Activated naive CD4-positive, alpha-beta T cell treated with anti-CD3 and anti-CD28 coated beads, Interleukin-2, amount 10 ng/mL, durations not matched to agents 7 days and 5 days (primary cell): ENCODE data around the gene CACTIN.
"Not testable (repeated sequence)": the region's sequence is repeated elsewhere in the genome, so short reads cannot be mapped to it uniquely, and the experiment has no call there.

ENCODE experiments used
- CTCF ChIA-PET: fragments of 350-600 bp; sonication (Branson Sonifier 250); formaldehyde crosslinking; loops from one replicate; lab custom pipeline; 2021; ENCODE audit warnings: antibody characterized with exemption; lab: Charles Lee
- DNase-seq: peaks from one replicate; pipeline ENCODE4 v3.0.0-alpha.2; 2020
- H3K27ac Mint-ChIP-seq: one replicate; pipeline ENCODE4 v1.8.0; 2021; ENCODE audit warnings: mild to moderate bottlenecking, moderate library complexity, mixed read lengths
- H3K27me3 Mint-ChIP-seq: one replicate; pipeline ENCODE4 v1.8.0; 2021; ENCODE audit warnings: mild to moderate bottlenecking, mixed read lengths
- H3K36me3 Mint-ChIP-seq: one replicate; pipeline ENCODE4 v1.8.0; 2021; ENCODE audit warnings: mixed read lengths
- H3K4me1 Mint-ChIP-seq: one replicate; pipeline ENCODE4 v1.8.0; 2021; ENCODE audit warnings: mixed read lengths
- H3K4me3 Mint-ChIP-seq: one replicate; pipeline ENCODE4 v1.8.0; 2021; ENCODE audit warnings: mild to moderate bottlenecking, moderate library complexity, mixed read lengths
- H3K9me3 Mint-ChIP-seq: one replicate; pipeline ENCODE4 v1.8.0; 2021; ENCODE audit warnings: mixed read lengths

Gene CACTIN

GRCh38 chr19:3657395-3657769 lies 30.8 kb upstream of the CACTIN start:
- no peaks in the 10 kb centered on the region for H3K4me1 Mint-ChIP-seq
- CTCF ChIA-PET, result no interaction called here
- H3K27me3 Mint-ChIP-seq, result no peaks in the 10 kb centered on the region
- H3K36me3 Mint-ChIP-seq, result peaks cover 8% of the 10 kb centered on the region
- no peaks in the 10 kb centered on the region for H3K9me3 Mint-ChIP-seq
- no peak for DNase-seq
- H3K27ac Mint-ChIP-seq, result no peak overlapping the region
- no peak overlapping the region for H3K4me3 Mint-ChIP-seq

- CTCF ChIA-PET, result no interaction called here
- H3K9me3 Mint-ChIP-seq, result no peaks in the 10 kb centered on the region
- no peak overlapping the region for H3K4me3 Mint-ChIP-seq
- H3K4me1 Mint-ChIP-seq, result no peaks in the 10 kb centered on the region
- H3K36me3 Mint-ChIP-seq, result peaks cover 8% of the 10 kb centered on the region
- no peak overlapping the region for H3K27ac Mint-ChIP-seq
- no peak for DNase-seq
- H3K27me3 Mint-ChIP-seq, result no peaks in the 10 kb centered on the region
These were observed 30.3 kb upstream of the CACTIN start for GRCh38 chr19:3656747-3657394.

DNA sequence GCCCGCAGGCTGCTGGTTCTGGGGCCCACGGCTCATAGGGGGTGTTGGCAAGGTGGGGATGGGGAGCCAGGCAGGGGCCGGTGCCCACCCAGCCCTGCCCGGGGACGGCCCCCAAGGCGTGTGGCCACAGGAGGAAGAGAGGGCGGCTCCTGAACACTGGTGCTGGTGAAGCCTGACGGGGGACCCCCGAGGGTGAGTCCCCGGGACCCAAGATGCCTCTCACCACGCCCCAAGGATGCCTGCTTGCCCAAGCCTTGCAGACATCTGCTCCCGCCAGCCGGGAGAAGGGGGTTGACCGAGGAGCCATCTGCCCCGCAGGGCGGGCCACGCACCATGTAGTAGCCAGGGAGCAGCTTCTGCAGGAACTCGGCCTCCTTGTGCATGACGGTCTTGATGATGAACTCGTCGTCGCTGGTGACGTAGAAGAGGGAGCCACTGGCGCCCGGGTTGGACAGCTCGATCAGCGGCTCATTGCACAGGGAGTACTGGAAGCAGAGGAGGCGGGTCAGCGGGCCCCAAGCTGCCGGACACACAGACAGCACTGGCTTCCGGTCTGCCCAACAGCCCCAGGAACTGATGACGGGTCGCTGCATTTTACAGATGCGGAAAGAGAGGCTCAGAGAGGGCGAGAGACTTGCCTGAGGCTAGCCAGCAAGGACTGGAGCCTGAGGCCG lies 29.6 kb upstream of the CACTIN start:
- Mint-ChIP-seq H3K4me3 (no peak overlapping the region), H3K27me3 (no peaks in the 10 kb centered on the region), H3K9me3 (no peaks in the 10 kb centered on the region), H3K36me3 (peaks cover 8% of the 10 kb centered on the region), H3K4me1 (no peaks in the 10 kb centered on the region), H3K27ac (no peak overlapping the region)
- CTCF ChIA-PET, result no interaction called here
- DNase-seq, result no peak

DNA sequence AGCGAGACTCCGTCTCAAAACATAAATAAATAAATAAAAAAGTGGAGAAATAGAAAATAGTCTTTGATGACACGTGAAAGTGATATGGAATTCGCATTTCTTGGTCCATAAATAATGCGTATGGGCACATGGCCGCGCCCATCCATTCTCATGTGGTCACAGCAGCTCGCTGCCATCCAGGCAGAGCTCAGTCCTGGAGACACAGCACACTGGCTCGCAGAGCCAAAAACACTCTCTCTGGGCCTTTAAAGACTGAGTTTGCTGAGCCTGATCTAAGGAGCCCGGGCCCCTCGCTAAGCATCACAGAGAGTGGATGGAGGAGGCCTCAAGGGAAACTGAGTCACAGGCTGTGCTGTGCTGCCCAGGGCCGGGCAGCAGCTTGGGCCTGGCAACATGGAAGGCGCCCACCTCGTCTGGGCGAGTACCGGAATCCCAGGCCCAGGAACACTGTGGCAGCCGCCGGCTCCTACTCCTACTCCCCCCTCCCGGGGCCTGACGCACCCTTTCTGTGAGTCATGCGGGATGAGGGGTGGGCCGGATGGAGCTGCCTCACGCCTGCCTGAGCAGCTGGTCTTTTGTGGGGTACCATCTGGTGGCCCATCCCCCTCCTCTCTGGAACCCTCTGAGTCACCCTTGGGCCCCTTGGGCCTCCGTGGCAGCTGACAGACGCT lies 28.9 kb upstream of the CACTIN start:
- H3K9me3 Mint-ChIP-seq, result no peaks in the 10 kb centered on the region
- no peak for DNase-seq
- no peak overlapping the region for H3K27ac Mint-ChIP-seq
- peaks cover 6% of the 10 kb centered on the region for H3K36me3 Mint-ChIP-seq
- no peaks in the 10 kb centered on the region for H3K27me3 Mint-ChIP-seq
- no peak overlapping the region for H3K4me3 Mint-ChIP-seq
- CTCF ChIA-PET, result interaction anchor here (0.6 kb wide), 1 partner anchor 226 kb away, joined by 3 read pairs; no protein-coding TSS in a partner anchor
- H3K4me1 Mint-ChIP-seq, result no peaks in the 10 kb centered on the region

DNA sequence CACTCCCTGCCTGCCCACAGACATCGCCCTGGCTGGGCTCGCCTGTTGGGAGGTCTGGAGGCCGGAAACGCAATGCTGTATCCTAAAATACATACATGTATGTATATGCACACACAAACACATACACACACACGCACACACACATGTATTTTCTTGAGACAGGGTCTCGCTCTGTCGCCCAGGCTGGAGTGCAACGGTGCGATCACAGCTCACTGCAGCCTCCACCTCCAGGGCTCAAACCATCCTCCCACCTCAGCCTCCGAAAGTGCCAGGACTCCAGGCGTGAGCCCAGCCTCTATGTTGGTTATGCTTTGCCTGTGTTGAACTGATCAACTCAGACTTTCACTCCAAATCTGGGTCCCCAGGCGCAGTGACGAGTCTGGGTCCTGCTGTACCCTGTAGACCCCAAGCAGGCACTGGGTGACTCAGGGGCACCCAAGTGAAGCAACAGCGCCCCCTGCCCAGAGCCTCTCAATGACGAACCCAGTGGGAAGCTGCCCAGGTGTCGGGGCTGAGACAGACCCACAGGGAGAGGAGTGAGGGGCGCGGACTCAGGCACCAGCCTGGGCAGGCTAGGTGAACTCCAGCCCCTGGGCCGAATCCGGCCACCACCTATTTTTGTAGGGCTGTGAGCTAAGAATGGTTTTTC lies 27.4 kb upstream of the CACTIN start:
- H3K27ac Mint-ChIP-seq, result no peak overlapping the region
- CTCF ChIA-PET, result no interaction called here
- no peaks in the 10 kb centered on the region for H3K27me3 Mint-ChIP-seq
- no peak for DNase-seq
- H3K9me3 Mint-ChIP-seq, result no peaks in the 10 kb centered on the region
- H3K36me3 Mint-ChIP-seq, result peaks cover 6% of the 10 kb centered on the region
- no peak overlapping the region for H3K4me3 Mint-ChIP-seq
- no peaks in the 10 kb centered on the region for H3K4me1 Mint-ChIP-seq

DNA sequence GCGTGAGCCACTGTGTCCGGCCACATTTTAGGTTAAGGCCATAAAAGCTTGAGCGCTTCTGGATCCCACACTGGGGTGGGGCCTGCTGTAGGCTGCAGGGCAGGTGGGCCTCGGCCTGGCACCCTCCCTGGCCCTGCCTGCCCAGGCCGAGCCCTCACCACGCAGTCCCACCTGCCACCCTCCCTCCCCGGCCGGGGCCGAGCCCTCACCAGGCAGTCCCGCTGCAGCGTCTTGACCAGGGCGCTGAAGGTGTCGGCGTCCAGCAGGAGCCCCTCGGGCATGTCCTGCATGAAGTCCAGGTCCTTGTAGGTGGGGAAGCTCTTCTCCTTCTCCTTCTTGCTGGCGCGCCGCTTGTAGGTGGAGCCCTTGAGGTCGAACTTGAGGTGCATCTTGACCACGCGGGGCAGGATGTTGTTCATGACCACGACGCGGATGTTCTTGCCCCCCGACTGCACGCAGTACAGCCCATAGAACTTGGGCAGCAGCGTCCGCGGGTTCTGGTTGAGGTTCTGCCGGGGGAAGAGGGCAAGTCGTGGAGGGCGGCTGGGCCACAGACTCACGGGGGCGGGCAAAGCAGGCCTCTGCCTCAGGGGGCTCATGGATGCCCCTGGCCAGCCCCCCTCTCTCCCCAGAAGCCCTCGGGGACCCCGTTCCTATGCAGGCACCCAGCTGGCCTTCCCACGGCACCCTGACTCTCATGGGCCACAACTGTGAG lies 26.6 kb upstream of the CACTIN start:
- Mint-ChIP-seq H3K9me3 (no peaks in the 10 kb centered on the region), H3K4me3 (no peak overlapping the region), H3K27ac (no peak overlapping the region), H3K27me3 (no peaks in the 10 kb centered on the region), H3K4me1 (no peaks in the 10 kb centered on the region), H3K36me3 (peaks cover 6% of the 10 kb centered on the region)
- CTCF ChIA-PET, result no interaction called here
- DNase-seq, result no peak

DNA sequence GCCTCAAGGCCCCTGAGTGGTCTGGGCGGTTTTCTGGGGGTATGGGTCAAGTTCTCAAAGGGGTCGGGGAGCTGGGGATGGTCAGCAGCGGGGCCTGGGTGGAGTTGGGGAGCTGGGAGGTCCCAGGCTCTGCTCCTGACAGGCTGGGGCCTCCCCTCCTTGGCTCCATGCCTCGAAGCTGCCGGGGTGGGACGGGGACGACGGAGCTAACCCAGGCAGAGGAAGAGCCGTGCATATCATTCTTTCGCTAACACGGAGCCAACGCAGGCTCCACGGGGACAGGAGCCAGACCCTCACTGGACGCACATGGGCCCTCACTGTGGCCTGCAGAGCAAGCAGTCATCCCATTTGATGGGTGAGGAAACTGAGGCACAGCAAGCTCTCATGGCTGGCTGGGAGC lies 25.8 kb upstream of the CACTIN start:
- Mint-ChIP-seq H3K27ac (no peak overlapping the region), H3K4me3 (no peak overlapping the region), H3K27me3 (no peaks in the 10 kb centered on the region), H3K36me3 (peaks cover 5% of the 10 kb centered on the region), H3K4me1 (no peaks in the 10 kb centered on the region), H3K9me3 (no peaks in the 10 kb centered on the region)
- no peak for DNase-seq
- CTCF ChIA-PET, result no interaction called here

GRCh38 chr19:3651684-3652083 lies 25.1 kb upstream of the CACTIN start:
- DNase-seq, result no peak
- Mint-ChIP-seq H3K9me3 (no peaks in the 10 kb centered on the region), H3K27me3 (no peaks in the 10 kb centered on the region), H3K4me3 (no peak overlapping the region), H3K4me1 (no peaks in the 10 kb centered on the region), H3K27ac (no peak overlapping the region), H3K36me3 (no peaks in the 10 kb centered on the region)
- CTCF ChIA-PET, result no interaction called here

DNA sequence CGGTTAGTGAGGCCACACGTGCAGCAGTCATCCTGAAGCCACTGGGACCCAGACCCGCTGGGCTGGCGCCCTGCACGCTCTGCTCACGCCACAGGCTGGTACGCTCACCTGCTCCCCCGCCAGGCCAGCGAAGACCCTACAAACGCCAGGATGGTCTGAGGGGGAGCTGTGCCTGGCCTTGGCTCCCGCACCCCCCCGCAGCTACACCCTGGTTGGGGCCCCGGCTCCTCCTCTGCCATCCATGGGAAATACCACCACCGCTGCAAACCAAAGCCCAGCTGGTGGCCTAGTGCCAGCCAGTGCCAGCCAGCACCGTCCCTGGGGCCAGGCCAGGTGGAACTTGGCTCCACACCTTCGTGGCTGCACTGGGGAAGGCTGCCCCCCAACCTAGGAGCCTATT lies 23.3 kb upstream of the CACTIN start:
- no peaks in the 10 kb centered on the region for H3K36me3 Mint-ChIP-seq
- DNase-seq, result no peak
- no peaks in the 10 kb centered on the region for H3K27me3 Mint-ChIP-seq
- CTCF ChIA-PET, result no interaction called here
- no peak overlapping the region for H3K4me3 Mint-ChIP-seq
- no peak overlapping the region for H3K27ac Mint-ChIP-seq
- no peaks in the 10 kb centered on the region for H3K9me3 Mint-ChIP-seq
- H3K4me1 Mint-ChIP-seq, result no peaks in the 10 kb centered on the region

GRCh38 chr19:3648037-3648905 lies 21.7 kb upstream of the CACTIN start:
- H3K9me3 Mint-ChIP-seq, result no peaks in the 10 kb centered on the region
- H3K4me1 Mint-ChIP-seq, result no peaks in the 10 kb centered on the region
- no peak for DNase-seq
- no peak overlapping the region for H3K27ac Mint-ChIP-seq
- H3K36me3 Mint-ChIP-seq, result no peaks in the 10 kb centered on the region
- CTCF ChIA-PET, result no interaction called here
- no peaks in the 10 kb centered on the region for H3K27me3 Mint-ChIP-seq
- no peak overlapping the region for H3K4me3 Mint-ChIP-seq

DNA sequence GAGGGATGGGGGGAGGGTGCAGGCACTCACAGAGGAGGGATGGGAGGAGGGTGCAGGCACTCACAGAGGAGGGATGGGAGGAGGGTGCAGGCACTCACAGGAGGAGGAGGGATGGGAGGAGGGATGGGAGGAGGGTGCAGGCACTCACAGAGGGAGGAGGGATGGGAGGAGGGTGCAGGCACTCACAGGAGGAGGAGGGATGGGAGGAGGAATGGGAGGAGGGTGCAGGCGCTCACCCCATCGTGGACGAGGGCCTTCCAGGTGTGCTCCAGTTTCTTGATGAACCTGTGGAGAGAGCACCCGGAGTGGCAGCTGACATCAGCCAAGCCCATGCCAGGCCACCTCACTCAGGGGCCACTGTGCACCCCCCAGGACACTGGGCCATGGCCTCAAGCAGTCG lies 20.5 kb upstream of the CACTIN start:
- H3K36me3 Mint-ChIP-seq, H3K4me1 Mint-ChIP-seq, CTCF ChIA-PET, H3K27me3 Mint-ChIP-seq, DNase-seq, H3K9me3 Mint-ChIP-seq, H3K27ac Mint-ChIP-seq, H3K4me3 Mint-ChIP-seq: not testable (repeated sequence)

DNA sequence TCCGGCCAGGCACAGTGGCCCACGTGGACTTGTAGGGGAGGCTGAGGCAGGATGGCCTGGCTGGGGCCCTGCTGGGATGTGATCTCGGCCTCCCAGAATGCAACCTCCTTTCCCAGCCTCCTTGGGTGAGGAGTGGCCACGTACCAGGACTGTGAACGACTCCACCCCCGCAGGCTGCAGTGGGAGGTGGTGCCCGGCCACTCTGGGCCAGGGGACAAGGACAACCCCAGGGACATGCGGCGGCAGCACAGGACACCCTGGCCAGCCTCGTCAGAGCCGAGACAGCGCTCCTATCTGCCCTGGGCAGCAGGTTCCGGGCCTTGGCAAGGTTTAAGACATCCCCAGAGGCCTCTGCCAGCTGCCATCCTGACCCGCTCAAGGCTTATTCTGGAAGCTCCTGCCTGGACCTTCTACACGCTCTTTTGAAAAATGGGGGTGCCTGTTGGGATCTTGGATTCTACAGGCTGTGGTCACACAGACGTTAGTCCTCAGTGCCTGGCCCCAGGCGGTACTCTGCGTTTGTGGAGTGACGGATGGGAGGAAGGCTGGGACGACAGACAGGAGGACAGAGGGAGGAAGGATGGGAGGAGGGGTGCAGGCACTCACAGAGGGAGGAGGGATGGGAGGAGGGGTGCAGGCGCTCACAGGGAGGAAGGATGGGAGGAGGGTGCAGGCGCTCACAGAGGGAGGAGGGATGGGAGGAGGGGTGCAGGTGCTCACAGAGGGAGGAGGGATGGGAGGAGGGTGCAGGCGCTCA lies 19.9 kb upstream of the CACTIN start:
- Mint-ChIP-seq H3K36me3 (no peaks in the 10 kb centered on the region), H3K4me3 (no peak overlapping the region), H3K4me1 (no peaks in the 10 kb centered on the region), H3K27ac (no peak overlapping the region), H3K27me3 (no peaks in the 10 kb centered on the region), H3K9me3 (no peaks in the 10 kb centered on the region)
- no peak for DNase-seq
- CTCF ChIA-PET, result no interaction called here

DNA sequence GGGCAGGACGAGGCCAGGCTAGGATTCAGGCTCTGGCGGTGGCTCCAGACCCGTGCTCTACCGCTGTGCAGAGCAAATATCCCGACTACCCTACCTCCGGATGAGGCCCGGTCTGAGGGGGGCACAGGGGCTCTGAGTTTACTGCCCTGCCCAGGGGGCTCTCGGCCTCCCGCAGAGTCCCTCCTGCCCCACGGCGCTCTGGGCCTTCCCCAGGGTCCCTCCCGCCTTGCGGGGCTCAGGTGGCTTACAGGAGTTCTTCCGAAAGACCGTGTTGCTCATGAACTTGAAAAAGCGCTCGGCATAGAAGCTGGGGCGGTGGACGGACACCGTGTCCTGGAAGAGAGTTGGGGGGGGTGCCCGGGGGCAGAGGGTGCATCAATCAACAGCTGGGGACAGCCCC lies 19.1 kb upstream of the CACTIN start:
- CTCF ChIA-PET, result no interaction called here
- Mint-ChIP-seq H3K27ac (no peak overlapping the region), H3K4me3 (no peak overlapping the region), H3K36me3 (no peaks in the 10 kb centered on the region), H3K27me3 (no peaks in the 10 kb centered on the region), H3K4me1 (no peaks in the 10 kb centered on the region), H3K9me3 (no peaks in the 10 kb centered on the region)
- DNase-seq, result no peak
